Memory B cell (primary cell): Measurements from ENCODE around the gene TBC1D8.

Experiments used
- ATAC-seq: fragments of 150-1000 bp; cut with Tn5 transposase; 2 replicates; pipeline ENCODE4 v1.10.0; 2021; ENCODE audit warnings: low read depth, mild to moderate bottlenecking, moderate library complexity
- DNase-seq, 2 donors: peaks; one replicate each; pipeline ENCODE4 v3.0.0; 2022; ENCODE audit warnings: low spot score in 2 of 2
- H3K27ac Mint-ChIP-seq: one replicate; pipeline ENCODE4 v1.8.0; 2022; ENCODE audit warnings: mild to moderate bottlenecking, moderate library complexity, mixed read lengths
- H3K27me3 Mint-ChIP-seq: one replicate; pipeline ENCODE4 v1.8.0; 2022; ENCODE audit warnings: mixed read lengths
- H3K36me3 Mint-ChIP-seq: one replicate; pipeline ENCODE4 v1.8.0; 2022; ENCODE audit warnings: mild to moderate bottlenecking, mixed read lengths
- H3K4me1 Mint-ChIP-seq: one replicate; pipeline ENCODE4 v1.8.0; 2022; ENCODE audit warnings: mixed read lengths
- H3K4me3 Mint-ChIP-seq: one replicate; pipeline ENCODE4 v1.8.0; 2022; ENCODE audit warnings: mild to moderate bottlenecking, moderate library complexity, mixed read lengths
- H3K9me3 Mint-ChIP-seq: one replicate; pipeline ENCODE4 v1.8.0; 2022; ENCODE audit warnings: mixed read lengths

The TBC1D8 gene

GRCh38 chr2:101105654-101106053 is 45.5 kb downstream of the TBC1D8 start:
- ATAC-seq (no peak), DNase-seq (no peak)
- H3K36me3 Mint-ChIP-seq = peaks cover 8% of the 10 kb centered on the region
- no peak overlapping the region for H3K4me3 Mint-ChIP-seq
- no peaks in the 10 kb centered on the region for H3K27me3 Mint-ChIP-seq
- no peaks in the 10 kb centered on the region for H3K4me1 Mint-ChIP-seq
- H3K9me3 Mint-ChIP-seq = peaks cover 8% of the 10 kb centered on the region
- H3K27ac Mint-ChIP-seq = no peak overlapping the region

DNA sequence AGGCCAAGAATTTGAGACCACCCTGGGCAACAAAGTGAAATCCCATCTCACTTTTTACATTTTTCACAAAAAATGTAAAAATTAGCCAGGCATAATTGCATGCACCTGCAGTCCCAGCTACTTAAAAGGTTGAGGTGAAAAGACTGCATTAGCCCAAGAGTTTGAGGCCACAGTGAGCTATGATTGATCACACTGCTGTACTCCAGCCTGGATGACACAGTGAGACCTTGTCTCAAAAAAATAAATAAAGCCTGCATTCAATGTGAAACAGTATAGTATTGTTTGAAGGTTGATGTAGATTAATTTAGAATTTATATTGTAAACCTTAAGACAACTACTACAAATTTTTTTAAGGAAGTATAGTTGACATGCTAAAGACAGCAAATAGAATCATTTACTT is 53.5 kb downstream of the TBC1D8 start:
- H3K4me1 Mint-ChIP-seq = peaks cover 4% of the 10 kb centered on the region
- peaks cover 2% of the 10 kb centered on the region for H3K27me3 Mint-ChIP-seq
- ATAC-seq (no peak), DNase-seq (no peak)
- no peak overlapping the region for H3K4me3 Mint-ChIP-seq
- H3K27ac Mint-ChIP-seq = no peak overlapping the region
- peaks cover 15% of the 10 kb centered on the region for H3K36me3 Mint-ChIP-seq
- H3K9me3 Mint-ChIP-seq = peaks cover 12% of the 10 kb centered on the region

GRCh38 chr2:101096619-101097142 is 54.5 kb downstream of the TBC1D8 start:
- peaks cover 11% of the 10 kb centered on the region for H3K36me3 Mint-ChIP-seq
- peaks cover 2% of the 10 kb centered on the region for H3K27me3 Mint-ChIP-seq
- ATAC-seq (no peak), DNase-seq (no peak)
- H3K4me3 Mint-ChIP-seq = no peak overlapping the region
- H3K9me3 Mint-ChIP-seq = peaks cover 10% of the 10 kb centered on the region
- peaks cover 4% of the 10 kb centered on the region for H3K4me1 Mint-ChIP-seq
- no peak overlapping the region for H3K27ac Mint-ChIP-seq

DNA sequence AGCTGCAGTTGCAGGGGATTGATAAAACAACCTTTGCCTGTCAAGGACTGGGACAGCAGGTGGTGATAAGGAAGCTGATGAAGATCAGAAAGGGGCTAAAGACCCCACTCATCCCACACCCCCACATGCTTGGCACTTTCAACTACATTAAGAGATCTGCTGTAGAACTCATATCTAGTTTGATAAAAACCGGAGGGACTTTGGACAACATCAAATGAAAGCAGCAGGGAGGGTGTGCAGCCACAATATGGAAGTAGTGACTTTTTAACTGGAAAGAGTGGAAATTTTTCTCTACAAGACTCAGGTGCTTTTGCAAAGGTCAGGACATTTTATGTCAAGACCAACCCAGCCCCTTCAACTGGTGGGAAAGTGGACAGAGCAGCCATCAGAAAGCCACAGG is 56.8 kb downstream of the TBC1D8 start:
- peaks cover 8% of the 10 kb centered on the region for H3K36me3 Mint-ChIP-seq
- ATAC-seq = no peak
- H3K4me1 Mint-ChIP-seq = peaks cover 16% of the 10 kb centered on the region
- peaks cover 5% of the 10 kb centered on the region for H3K9me3 Mint-ChIP-seq
- DNase-seq = no peak
- no peak overlapping the region for H3K4me3 Mint-ChIP-seq
- peaks cover 2% of the 10 kb centered on the region for H3K27me3 Mint-ChIP-seq
- no peak overlapping the region for H3K27ac Mint-ChIP-seq

DNA sequence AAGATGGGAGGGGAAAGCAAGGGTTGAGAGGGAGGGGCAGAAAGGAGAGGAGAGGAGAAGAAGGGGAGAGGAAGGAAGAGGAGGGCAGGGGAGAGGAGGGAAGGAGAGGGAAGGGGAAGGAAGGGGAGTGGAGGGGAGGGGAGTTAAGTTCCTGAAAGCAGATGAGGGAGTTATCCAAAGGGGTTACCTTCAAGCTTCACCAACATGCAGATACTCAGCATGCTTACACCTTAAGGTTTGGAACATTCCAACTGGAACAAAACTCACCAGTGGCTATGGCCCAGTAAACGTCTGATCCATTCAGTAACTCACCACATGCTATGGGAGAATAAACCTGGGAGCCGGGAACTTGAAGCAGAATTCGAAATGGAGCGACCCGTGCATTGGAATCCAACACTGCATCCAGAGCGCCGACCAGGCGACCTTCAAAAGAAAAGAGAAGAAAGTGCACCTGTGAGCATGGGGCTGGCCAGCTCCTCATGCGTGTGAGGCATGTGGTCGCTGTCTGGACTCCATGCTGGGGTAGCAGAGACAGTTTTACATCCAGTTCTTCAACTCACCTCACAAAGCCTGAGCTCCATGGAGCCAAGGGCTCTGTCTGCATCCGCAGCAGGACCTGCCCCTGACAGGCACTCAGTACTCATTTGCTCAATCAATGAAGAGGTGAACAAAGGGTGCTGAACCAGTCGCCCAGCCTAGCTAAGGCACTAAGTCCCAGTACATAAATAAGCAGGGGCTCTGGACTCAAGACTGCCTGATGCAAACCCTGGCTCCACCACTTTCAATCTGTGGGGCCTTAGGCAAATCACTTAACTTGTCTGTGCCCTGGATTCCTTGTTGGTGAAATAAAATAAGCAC is 61.0 kb downstream of the TBC1D8 start:
- peak overlapping the region; percentile 80 for H3K27ac Mint-ChIP-seq
- H3K4me1 Mint-ChIP-seq = peaks cover 21% of the 10 kb centered on the region
- peaks cover 2% of the 10 kb centered on the region for H3K27me3 Mint-ChIP-seq
- H3K4me3 Mint-ChIP-seq = peak overlapping the region; percentile 65
- H3K9me3 Mint-ChIP-seq = no peaks in the 10 kb centered on the region
- DNase-seq (peak in 1 of 2 donors; percentile 7), ATAC-seq (peak; percentile 72)
- H3K36me3 Mint-ChIP-seq = no peaks in the 10 kb centered on the region

GRCh38 chr2:101089419-101089818 is 61.8 kb downstream of the TBC1D8 start:
- DNase-seq = peak in 1 of 2 donors; percentile 3
- Mint-ChIP-seq H3K4me3 (peak overlapping the region; percentile 65), H3K36me3 (no peaks in the 10 kb centered on the region), H3K27ac (peak overlapping the region; percentile 80), H3K9me3 (no peaks in the 10 kb centered on the region), H3K4me1 (peaks cover 21% of the 10 kb centered on the region), H3K27me3 (peaks cover 1% of the 10 kb centered on the region)
- peak; percentile 83 for ATAC-seq

DNA sequence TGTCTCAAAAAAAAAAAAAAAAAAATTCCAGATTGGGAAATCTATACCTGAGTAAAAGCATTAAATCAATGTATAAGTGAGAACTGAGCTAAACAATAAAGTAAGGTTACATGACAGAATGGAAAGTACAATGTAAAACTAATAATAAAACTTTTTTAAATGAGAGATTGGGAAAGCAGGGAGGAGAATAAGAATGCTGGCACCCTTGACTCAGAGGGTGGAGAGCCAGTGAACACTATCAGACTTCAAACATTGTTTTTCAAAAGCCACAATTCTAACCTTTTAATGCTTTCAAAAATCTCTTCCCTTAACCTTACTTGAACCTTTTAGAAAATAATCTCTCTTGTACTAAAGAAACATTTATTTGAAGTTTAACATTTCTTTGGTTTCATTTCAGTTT is 63.5 kb downstream of the TBC1D8 start:
- Mint-ChIP-seq H3K27ac (peak overlapping the region; percentile 46), H3K4me1 (peaks cover 21% of the 10 kb centered on the region), H3K4me3 (no peak overlapping the region), H3K9me3 (no peaks in the 10 kb centered on the region), H3K36me3 (no peaks in the 10 kb centered on the region), H3K27me3 (peaks cover 1% of the 10 kb centered on the region)
- ATAC-seq = no peak
- no peak for DNase-seq

- H3K27me3 Mint-ChIP-seq = peaks cover 4% of the 10 kb centered on the region
- H3K36me3 Mint-ChIP-seq = no peaks in the 10 kb centered on the region
- no peak overlapping the region for H3K27ac Mint-ChIP-seq
- ATAC-seq (no peak), DNase-seq (no peak)
- H3K4me1 Mint-ChIP-seq = peaks cover 8% of the 10 kb centered on the region
- no peaks in the 10 kb centered on the region for H3K9me3 Mint-ChIP-seq
- H3K4me3 Mint-ChIP-seq = no peak overlapping the region
Observed at GRCh38 chr2:101083613-101084012, 67.6 kb downstream of the TBC1D8 start.

GRCh38 chr2:101082998-101083397 is 68.2 kb downstream of the TBC1D8 start:
- Mint-ChIP-seq H3K4me3 (no peak overlapping the region), H3K36me3 (no peaks in the 10 kb centered on the region), H3K27me3 (peaks cover 4% of the 10 kb centered on the region), H3K9me3 (no peaks in the 10 kb centered on the region), H3K4me1 (peaks cover 3% of the 10 kb centered on the region), H3K27ac (no peak overlapping the region)
- ATAC-seq (no peak), DNase-seq (no peak)

DNA sequence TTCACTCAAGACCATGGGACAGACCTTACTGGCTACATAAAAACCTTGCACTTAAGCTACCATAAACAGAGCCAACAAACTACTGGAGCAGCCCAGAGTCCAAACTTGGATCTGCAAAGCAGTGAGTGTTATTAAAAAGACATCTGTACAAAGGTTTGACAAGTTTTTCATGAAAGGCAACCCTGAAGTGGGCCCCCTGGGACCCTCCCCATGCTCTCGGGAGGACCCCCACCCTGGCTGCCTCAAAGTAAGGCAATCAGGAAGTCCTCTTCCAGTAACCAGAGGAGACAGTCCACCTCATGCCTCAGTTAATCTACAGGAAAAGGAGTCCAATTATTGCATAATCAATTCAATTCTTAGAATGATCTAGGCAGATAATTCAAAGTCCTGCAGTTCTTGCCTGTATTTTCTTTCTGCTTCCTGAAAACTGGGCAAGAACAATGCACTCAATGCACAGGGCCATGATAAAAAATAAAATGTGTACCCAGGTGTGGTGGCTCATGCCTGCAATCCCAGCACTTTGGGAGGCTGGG is 69.7 kb downstream of the TBC1D8 start:
- H3K4me3 Mint-ChIP-seq = no peak overlapping the region
- peaks cover 2% of the 10 kb centered on the region for H3K4me1 Mint-ChIP-seq
- no peaks in the 10 kb centered on the region for H3K9me3 Mint-ChIP-seq
- no peak for DNase-seq
- no peak overlapping the region for H3K27ac Mint-ChIP-seq
- no peaks in the 10 kb centered on the region for H3K36me3 Mint-ChIP-seq
- H3K27me3 Mint-ChIP-seq = peaks cover 4% of the 10 kb centered on the region
- ATAC-seq = no peak

DNA sequence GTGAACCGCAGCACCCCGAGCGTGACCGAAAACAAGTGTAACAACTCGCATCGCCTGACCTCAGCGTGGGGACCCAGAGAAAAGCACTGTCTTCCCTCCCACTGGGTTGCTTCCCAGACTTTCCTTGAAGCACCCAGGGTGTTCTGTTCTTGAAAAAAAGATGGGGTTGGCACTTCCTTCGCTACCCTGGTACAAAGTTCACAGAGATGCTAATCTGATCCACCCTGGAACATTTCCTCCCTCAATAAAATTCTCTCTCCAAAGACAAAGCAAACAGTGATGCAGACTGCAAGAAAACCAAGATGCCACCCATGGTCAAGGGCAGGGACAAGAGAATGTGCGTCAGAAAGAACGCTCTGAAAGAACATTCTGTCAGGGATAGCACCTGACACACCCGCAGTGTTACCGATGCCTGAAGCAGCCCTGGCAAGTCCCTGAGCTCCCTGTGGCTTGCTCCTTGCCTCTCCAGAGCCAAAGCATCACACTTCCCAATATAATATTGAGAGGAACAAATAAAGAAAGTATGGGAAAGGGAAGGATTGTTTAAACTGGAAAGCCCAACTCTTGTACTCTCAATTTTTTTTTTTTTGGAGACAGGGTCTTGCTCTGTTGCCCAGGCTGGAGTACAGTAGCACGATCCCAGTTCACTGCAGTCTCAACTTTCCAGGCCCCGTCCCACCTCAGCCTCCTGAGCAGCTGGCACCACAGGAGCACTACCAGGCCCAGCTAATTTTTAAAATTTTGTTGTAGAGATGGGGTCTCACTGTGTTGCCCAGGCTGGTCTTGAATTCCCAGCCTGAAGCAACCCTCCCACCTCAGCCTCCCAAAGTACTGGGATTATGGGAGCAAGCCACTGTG is 70.7 kb downstream of the TBC1D8 start:
- peaks cover 1% of the 10 kb centered on the region for H3K36me3 Mint-ChIP-seq
- H3K27me3 Mint-ChIP-seq = peaks cover 4% of the 10 kb centered on the region
- no peaks in the 10 kb centered on the region for H3K4me1 Mint-ChIP-seq
- no peak overlapping the region for H3K27ac Mint-ChIP-seq
- no peaks in the 10 kb centered on the region for H3K9me3 Mint-ChIP-seq
- H3K4me3 Mint-ChIP-seq = no peak overlapping the region
- DNase-seq (no peak), ATAC-seq (no peak)

DNA sequence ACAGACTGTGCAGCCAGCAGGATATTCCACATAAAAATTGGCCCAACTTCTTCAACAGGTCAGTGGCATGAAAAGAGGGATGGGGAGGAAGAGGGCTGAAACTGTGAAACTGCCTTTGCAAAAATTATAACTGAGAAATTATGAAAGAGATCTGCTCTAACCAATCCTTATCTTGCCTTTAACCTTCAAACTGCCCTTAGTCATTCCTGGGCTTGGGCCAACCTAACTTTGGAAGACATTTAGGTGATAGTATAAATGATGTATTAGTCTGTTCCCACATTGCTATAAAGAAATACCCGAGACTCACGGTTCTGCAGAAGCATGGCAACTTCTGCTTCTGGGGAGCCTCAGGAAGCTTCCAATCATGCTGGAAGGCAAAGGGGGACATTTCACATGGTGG is 74.6 kb downstream of the TBC1D8 start:
- Mint-ChIP-seq H3K27me3 (peaks cover 2% of the 10 kb centered on the region), H3K9me3 (peaks cover 5% of the 10 kb centered on the region), H3K4me1 (no peaks in the 10 kb centered on the region), H3K36me3 (peaks cover 3% of the 10 kb centered on the region), H3K4me3 (no peak overlapping the region), H3K27ac (no peak overlapping the region)
- ATAC-seq = no peak
- no peak for DNase-seq

DNA sequence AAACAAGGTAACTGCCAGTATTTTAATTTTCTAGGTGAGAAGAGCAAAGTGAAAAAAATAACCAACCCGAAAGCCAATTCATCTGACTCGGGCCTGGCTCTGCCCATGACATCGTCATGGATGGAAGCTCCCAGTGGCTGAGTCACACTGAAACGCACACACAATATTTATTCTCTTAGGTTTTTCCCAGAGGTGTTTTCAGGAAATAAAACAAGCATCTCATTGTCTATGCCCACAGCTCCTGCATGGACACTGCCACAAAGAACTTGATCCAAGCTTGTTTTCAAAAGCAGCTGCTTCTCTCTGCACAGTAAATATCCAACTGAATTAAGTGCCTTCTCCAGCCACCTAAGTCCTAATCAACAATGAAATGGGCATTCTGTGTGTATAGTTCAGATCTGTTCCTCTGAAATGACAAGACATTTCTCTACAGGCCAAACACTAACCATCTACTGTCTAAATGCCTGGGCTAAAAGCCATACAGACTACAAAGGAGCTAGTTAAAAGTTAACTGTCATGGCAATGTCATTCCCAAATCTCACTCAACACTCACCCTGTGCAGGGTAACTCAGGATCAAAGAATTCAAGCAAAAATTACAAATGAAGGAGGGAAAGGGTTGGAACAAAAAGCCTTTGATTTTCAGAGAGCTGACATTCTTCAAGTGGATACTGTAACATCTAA is 86.2 kb downstream of the TBC1D8 start:
- ATAC-seq = no peak
- Mint-ChIP-seq H3K4me1 (no peaks in the 10 kb centered on the region), H3K4me3 (no peak overlapping the region), H3K9me3 (no peaks in the 10 kb centered on the region), H3K27ac (no peak overlapping the region), H3K36me3 (no peaks in the 10 kb centered on the region), H3K27me3 (no peaks in the 10 kb centered on the region)
- DNase-seq = no peak
